Activated CD8-positive, alpha-beta T cell treated with anti-CD3 and anti-CD28 coated beads, Interleukin-2, amount 10 ng/mL, durations not matched to agents 7 days and 5 days (primary cell): ENCODE measurements around the gene FOCAD. TPM values are rescaled to one million over a fixed set of nuclear protein-coding genes. Genes with fewer than 3 reads are reported as not detected.

Experiments
- ATAC-seq: fragments of 150-1000 bp; cut with Tn5 transposase; one replicate; pipeline ENCODE4 v1.10.0; 2021; ENCODE audit warnings: moderate library complexity
- CTCF ChIA-PET: fragments of 350-600 bp; sonication (Branson Sonifier 250); formaldehyde crosslinking; loops from one replicate; lab custom pipeline; 2021; ENCODE audit warnings: antibody characterized with exemption; lab: Charles Lee
- POLR2A ChIA-PET: fragments of 350-600 bp; sonication (Branson Sonifier 250); formaldehyde crosslinking; loops from one replicate; lab custom pipeline; 2021; ENCODE audit warnings: antibody characterized with exemption; lab: Charles Lee
- DNase-seq: peaks from one replicate; pipeline ENCODE4 v3.0.0-alpha.2; 2020
- H3K27ac Mint-ChIP-seq: one replicate; pipeline ENCODE4 v1.8.0; 2021; ENCODE audit warnings: mild to moderate bottlenecking, mixed read lengths
- H3K27me3 Mint-ChIP-seq: one replicate; pipeline ENCODE4 v1.8.0; 2021; ENCODE audit warnings: low read depth, mixed read lengths
- H3K36me3 Mint-ChIP-seq: one replicate; pipeline ENCODE4 v1.8.0; 2021; ENCODE audit warnings: low read depth, mixed read lengths
- H3K4me1 Mint-ChIP-seq: one replicate; pipeline ENCODE4 v1.8.0; 2021; ENCODE audit warnings: low read depth, mixed read lengths
- H3K4me3 Mint-ChIP-seq: one replicate; pipeline ENCODE4 v1.8.0; 2021; ENCODE audit warnings: mild to moderate bottlenecking, mixed read lengths
- H3K9me3 Mint-ChIP-seq: one replicate; pipeline ENCODE4 v1.8.0; 2022; ENCODE audit warnings: mixed read lengths; ENCODE audit not compliant: insufficient read depth
- total RNA-seq, 2 experiments: library from RNA; stranded (reverse); gene quantifications; one replicate each; pipeline ENCODE4 v1.2.3, GENCODE V29; 2021

Gene FOCAD
- total RNA-seq, 2 experiments from 2014 or later = 31.5 to 32.8 TPM

DNA sequence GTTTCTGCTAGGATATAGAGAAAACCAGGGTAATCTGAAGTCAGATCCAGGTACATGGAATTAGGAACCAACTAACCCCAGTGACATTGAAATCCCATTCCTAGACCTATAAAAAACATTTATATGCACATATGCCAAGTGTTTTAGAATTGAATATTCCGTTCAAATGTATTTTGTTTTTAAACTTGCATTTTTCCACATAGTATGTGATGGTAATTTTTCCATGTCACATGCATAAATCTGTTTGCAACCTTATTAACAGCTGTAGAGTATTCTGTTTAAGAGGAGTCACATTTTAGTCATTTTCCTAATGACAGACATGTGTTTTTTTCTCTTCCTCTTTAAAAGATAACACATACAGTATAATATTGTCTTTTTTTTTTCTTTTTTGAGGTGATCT lies 50.2 kb downstream of the FOCAD start:
- DNase-seq (no peak), ATAC-seq (no peak)
- ChIA-PET CTCF (no interaction called here), POLR2A (no interaction called here)
- Mint-ChIP-seq H3K27me3 (no peaks in the 10 kb centered on the region), H3K9me3 (no peaks in the 10 kb centered on the region), H3K36me3 (peaks cover 18% of the 10 kb centered on the region), H3K4me1 (peaks cover 7% of the 10 kb centered on the region), H3K27ac (no peak overlapping the region), H3K4me3 (no peak overlapping the region)

DNA sequence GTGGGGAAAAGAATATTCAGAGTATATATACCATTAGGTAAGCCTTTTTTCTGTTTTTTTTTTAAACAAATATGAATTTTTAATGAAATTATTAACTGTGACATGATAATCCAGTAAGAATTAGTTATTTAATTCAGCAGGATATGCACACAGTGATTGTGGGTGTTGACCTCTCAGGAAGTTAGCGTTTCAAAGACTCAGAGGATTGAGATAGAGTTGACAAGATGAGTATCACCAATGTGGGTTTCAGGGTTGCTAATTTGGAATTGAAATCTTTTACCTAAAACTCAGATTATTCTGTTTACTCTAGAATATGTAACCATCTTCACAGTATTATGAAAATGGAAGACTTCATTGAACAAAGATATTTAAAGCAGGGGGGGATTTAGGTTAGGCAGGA lies 56.2 kb downstream of the FOCAD start:
- Mint-ChIP-seq H3K4me3 (no peak overlapping the region), H3K4me1 (peaks cover 13% of the 10 kb centered on the region), H3K36me3 (peaks cover 23% of the 10 kb centered on the region), H3K27me3 (no peaks in the 10 kb centered on the region), H3K9me3 (no peaks in the 10 kb centered on the region), H3K27ac (peak overlapping the region; percentile 67)
- ATAC-seq (peak; percentile 30), DNase-seq (no peak)
- ChIA-PET POLR2A (no interaction called here), CTCF (interaction anchor here (0.6 kb wide), 1 partner anchor 194 kb away, joined by 3 read pairs; no protein-coding TSS in a partner anchor)

DNA sequence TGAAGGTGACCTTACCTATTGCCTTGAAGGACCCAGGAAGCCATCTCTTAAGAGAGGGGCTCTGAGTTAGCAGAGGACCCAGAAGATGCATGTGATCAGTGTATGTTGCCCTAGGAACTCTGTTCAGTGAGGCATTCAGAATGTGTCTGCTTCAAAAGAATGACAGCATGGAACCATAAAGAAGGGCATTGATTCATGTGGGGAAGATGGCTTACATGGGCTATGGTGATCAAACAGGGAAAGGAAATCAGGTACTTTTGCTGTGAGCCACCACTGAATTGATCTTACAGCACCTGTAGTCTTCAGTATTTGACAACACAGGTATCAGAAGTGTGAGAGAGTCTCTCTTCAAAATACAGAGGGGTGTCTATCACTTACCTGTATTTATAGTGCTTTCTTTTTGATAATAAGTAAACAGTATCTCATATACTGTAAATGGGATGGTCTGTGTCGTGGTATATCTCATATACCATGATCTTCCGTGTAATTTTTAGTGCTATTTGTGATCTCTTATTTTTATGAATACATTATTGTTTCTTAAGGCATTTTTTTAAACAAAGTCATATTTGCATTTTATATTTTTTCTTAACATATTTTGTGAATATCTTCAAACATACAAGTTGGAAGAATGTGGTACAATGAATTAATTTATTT lies 57.0 kb downstream of the FOCAD start:
- ChIA-PET CTCF (no interaction called here), POLR2A (no interaction called here)
- peak; percentile 36 for ATAC-seq
- peaks cover 13% of the 10 kb centered on the region for H3K4me1 Mint-ChIP-seq
- H3K9me3 Mint-ChIP-seq = no peaks in the 10 kb centered on the region
- no peaks in the 10 kb centered on the region for H3K27me3 Mint-ChIP-seq
- DNase-seq = no peak
- no peak overlapping the region for H3K27ac Mint-ChIP-seq
- H3K36me3 Mint-ChIP-seq = peaks cover 23% of the 10 kb centered on the region
- no peak overlapping the region for H3K4me3 Mint-ChIP-seq

DNA sequence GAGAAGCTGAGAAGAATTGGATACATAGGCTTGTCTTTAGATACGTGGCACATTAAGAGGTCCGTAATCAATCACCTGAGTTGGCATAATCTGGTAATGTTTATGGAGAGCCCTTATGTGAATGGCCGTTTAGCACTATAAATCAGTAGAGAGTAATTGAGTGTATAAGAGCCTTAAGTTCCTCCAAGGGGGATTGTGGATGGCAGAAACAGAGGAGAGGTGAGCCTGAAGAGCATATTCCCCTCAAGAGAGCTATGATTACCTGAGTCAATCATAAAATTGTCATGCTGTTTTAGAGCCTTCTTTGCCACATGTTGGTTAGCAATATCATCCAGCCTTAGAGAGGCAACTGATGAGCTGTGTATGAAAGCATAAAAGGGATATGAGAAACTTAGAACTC lies 58.8 kb downstream of the FOCAD start:
- no peak overlapping the region for H3K4me3 Mint-ChIP-seq
- H3K27me3 Mint-ChIP-seq = no peaks in the 10 kb centered on the region
- ChIA-PET CTCF (no interaction called here), POLR2A (no interaction called here)
- peaks cover 13% of the 10 kb centered on the region for H3K4me1 Mint-ChIP-seq
- DNase-seq (no peak), ATAC-seq (no peak)
- H3K27ac Mint-ChIP-seq = no peak overlapping the region
- H3K9me3 Mint-ChIP-seq = no peaks in the 10 kb centered on the region
- H3K36me3 Mint-ChIP-seq = peaks cover 13% of the 10 kb centered on the region

DNA sequence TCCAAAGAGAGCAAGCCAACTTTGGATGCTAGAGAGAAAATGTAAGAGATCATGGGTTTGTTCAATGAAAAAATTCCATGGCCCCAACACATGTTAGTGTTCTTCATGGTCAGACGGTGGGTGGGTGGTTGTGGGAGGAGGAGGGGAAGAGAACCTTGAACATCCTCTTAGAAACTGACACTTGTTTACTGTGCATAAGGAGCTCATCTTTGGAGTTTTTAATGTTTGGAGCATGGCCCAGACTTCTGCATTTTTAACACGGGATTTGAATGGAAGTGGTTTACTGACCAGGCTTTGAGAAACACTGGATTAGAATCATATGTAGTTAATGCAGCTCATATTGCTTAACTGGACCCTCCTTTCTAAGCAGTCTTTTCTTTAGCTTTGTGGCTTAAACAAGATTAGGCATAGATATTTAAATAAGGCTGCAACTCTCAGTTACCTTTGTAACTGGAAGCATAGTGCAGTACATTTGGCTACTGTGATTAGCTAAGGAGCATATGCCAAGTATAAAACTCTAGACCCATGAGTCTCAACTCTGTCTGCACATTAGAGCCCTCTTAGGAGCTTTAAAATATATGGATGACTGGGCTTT lies 60.1 kb downstream of the FOCAD start:
- H3K9me3 Mint-ChIP-seq = no peaks in the 10 kb centered on the region

DNA sequence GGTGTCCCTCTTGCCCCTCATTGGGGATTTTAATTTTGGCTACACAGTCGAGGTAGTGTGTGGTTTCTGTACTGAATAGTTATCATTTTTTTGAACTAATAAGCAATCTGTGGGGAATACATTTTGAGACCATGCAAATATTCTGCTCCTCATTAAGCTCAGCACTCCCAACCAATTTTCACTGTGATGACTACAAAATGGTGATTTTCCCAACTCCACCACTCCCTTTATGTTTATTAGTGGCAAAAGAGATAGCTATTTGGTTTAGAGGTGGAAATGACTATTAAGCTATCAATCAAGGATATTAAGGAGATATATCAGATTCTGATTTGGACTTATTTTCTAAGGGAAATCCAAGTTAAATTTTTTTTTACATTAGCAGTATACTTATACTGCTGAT lies 62.9 kb downstream of the FOCAD start:
- ChIA-PET POLR2A (no interaction called here), CTCF (no interaction called here)
- H3K36me3 Mint-ChIP-seq = peaks cover 3% of the 10 kb centered on the region
- ATAC-seq (no peak), DNase-seq (no peak)
- H3K27ac Mint-ChIP-seq = no peak overlapping the region
- H3K4me3 Mint-ChIP-seq = no peak overlapping the region
- H3K27me3 Mint-ChIP-seq = no peaks in the 10 kb centered on the region
- H3K9me3 Mint-ChIP-seq = no peaks in the 10 kb centered on the region
- no peaks in the 10 kb centered on the region for H3K4me1 Mint-ChIP-seq

More for the DNA sequence above, 60.1 kb downstream of the FOCAD start:
- POLR2A ChIA-PET = interaction anchor here (0.6 kb wide), 1 partner anchor 17 kb away, joined by 3 read pairs; no protein-coding TSS in a partner anchor
- H3K27ac Mint-ChIP-seq = no peak overlapping the region
- no peak for DNase-seq
- no peak overlapping the region for H3K4me3 Mint-ChIP-seq
- peaks cover 10% of the 10 kb centered on the region for H3K36me3 Mint-ChIP-seq
- peaks cover 13% of the 10 kb centered on the region for H3K4me1 Mint-ChIP-seq
- no peaks in the 10 kb centered on the region for H3K27me3 Mint-ChIP-seq
- ATAC-seq = no peak
- CTCF ChIA-PET = interaction anchor here (0.6 kb wide), 1 partner anchor 277 kb away, joined by 3 read pairs; no protein-coding TSS in a partner anchor

DNA sequence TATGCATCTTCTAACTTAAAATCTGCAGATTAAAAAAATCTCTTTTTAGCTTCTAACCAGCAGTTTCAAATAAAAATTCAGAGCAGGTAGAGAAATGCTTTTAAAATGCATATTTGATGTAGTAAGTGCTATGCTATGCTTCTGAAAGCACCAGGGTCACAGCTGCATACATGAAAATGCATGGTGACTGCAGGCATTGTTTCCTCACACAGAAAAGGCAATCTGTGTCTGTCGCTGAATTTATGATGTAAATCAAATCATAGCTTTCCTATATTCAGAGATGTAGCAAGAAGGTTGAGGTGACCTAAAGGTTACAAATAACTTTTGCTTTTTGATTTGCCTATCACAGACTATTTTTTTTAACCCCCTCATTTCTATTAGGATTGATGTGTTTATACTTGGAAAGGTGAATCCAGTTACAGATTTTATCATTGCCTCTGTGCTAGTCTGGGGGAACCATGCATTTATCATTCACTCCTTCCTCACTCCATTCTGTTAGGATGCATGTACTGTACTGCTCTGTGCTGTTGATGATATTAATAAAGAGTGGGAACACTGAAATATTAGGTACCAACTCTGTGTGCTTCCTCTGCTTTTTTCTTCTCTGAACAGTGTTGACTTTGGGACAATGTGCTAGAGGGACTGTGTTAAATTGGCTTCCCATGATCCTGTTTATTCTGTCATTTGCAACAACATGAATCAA lies 65.6 kb downstream of the FOCAD start:
- ChIA-PET POLR2A (no interaction called here), CTCF (no interaction called here)

DNA sequence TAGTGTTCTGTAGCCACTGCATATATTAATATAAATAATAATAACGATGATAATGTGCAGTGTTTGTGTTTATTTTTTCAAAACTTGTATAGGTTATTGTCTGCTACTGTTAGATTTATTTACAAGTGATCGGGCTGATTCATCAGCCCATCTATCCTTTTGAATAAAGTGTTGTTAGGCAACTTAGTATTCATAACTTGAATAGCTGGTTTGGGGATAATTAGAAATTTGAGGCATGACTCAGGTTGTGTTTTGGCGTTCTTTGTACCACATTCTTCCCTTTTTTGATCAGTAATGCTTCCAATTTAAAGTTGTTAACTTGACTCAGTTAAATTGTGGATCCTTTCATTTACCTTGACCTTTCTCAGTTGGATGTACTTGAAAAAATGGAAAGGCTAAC lies 69.7 kb downstream of the FOCAD start:
- Mint-ChIP-seq H3K9me3 (no peaks in the 10 kb centered on the region), H3K4me3 (no peak overlapping the region), H3K4me1 (no peaks in the 10 kb centered on the region), H3K27me3 (no peaks in the 10 kb centered on the region), H3K27ac (no peak overlapping the region), H3K36me3 (peaks cover 14% of the 10 kb centered on the region)
- ATAC-seq (no peak), DNase-seq (no peak)
- CTCF ChIA-PET = no interaction called here
- POLR2A ChIA-PET = no interaction called here

More for the DNA sequence above, 65.6 kb downstream of the FOCAD start:
- no peaks in the 10 kb centered on the region for H3K4me1 Mint-ChIP-seq
- H3K27me3 Mint-ChIP-seq = no peaks in the 10 kb centered on the region
- H3K27ac Mint-ChIP-seq = no peak overlapping the region
- H3K36me3 Mint-ChIP-seq = peaks cover 2% of the 10 kb centered on the region
- no peaks in the 10 kb centered on the region for H3K9me3 Mint-ChIP-seq
- DNase-seq (no peak), ATAC-seq (no peak)
- H3K4me3 Mint-ChIP-seq = no peak overlapping the region

DNA sequence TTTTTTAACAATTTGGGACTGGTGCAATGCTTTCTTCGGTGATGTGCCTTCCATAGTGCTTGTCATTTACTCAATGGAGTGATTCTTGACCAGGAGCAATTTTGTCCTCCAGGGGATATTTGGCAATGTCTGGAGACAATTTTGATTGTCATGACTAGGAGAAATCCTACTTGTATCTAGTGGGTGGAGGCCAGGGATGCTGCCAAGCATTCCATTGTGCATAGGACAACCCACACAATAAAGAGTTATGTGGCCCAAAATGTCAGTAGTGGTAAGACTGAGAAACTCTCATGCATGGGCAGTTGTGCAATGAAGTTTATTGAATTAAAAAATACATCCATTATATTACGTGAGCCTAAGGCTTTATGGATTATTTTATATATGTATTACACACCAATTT lies 70.5 kb downstream of the FOCAD start:
- ChIA-PET CTCF (no interaction called here), POLR2A (no interaction called here)
- H3K36me3 Mint-ChIP-seq = peaks cover 14% of the 10 kb centered on the region
- ATAC-seq = no peak
- no peak overlapping the region for H3K4me3 Mint-ChIP-seq
- H3K27me3 Mint-ChIP-seq = no peaks in the 10 kb centered on the region
- H3K27ac Mint-ChIP-seq = no peak overlapping the region
- no peaks in the 10 kb centered on the region for H3K4me1 Mint-ChIP-seq
- no peaks in the 10 kb centered on the region for H3K9me3 Mint-ChIP-seq
- DNase-seq = no peak

DNA sequence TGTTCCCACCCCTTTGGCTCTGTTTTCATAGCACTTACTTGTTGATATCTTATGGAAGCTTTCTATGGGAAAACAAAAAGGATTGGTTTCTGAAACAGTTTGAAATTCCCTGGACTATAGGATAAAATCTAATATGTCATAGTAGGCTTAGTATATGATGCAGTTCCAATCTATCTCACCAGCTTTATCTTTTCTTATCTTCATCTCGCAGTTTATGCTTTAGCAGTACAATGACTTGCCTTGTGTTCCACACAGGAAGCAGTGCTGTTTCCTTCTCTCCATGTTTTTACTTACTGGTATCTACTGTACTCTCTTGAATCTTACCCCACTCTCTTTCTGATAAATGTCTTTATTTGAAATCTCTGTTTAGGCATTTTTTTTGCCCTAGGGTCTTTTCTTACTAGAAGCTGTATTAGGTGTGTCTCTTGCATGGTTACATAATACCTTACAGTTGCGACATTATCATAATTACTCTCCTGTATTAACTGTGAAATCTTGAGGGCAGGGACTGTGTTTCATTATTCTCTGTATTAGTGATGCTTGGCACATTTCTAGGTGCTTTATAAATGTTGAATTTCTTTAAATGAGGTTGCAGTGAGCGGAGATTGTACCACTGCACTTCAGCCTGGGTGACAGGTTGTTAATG lies 76.3 kb downstream of the FOCAD start:
- Mint-ChIP-seq H3K36me3 (peaks cover 17% of the 10 kb centered on the region), H3K27me3 (no peaks in the 10 kb centered on the region), H3K4me1 (no peaks in the 10 kb centered on the region), H3K9me3 (no peaks in the 10 kb centered on the region), H3K27ac (no peak overlapping the region), H3K4me3 (no peak overlapping the region)
- ChIA-PET POLR2A (no interaction called here), CTCF (no interaction called here)
- no peak for ATAC-seq
- no peak for DNase-seq

DNA sequence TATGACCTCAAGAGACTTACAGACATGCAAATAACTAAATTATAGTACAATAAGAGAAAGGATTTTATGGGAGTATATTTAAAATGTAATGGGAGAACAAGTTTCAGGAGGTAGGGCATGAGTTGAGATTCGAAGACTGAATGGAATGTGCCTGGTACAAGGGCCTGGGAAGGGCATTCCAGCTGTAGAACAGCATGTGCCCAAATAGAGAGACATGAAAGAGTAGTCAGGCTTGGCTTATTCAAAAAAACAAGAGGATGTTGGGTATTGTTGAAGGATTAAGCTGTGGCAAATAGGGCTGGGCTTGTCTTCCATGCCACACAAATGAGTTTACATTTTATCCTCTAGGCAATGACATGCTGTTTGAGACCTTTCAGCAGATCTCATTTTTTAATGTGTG lies 86.9 kb downstream of the FOCAD start:
- peaks cover 11% of the 10 kb centered on the region for H3K9me3 Mint-ChIP-seq
- no peak overlapping the region for H3K27ac Mint-ChIP-seq
- H3K4me3 Mint-ChIP-seq = no peak overlapping the region
- ATAC-seq = no peak
- H3K36me3 Mint-ChIP-seq = peaks cover 40% of the 10 kb centered on the region
- no peak for DNase-seq
- H3K4me1 Mint-ChIP-seq = no peaks in the 10 kb centered on the region
- H3K27me3 Mint-ChIP-seq = no peaks in the 10 kb centered on the region
- CTCF ChIA-PET = no interaction called here
- POLR2A ChIA-PET = no interaction called here

DNA sequence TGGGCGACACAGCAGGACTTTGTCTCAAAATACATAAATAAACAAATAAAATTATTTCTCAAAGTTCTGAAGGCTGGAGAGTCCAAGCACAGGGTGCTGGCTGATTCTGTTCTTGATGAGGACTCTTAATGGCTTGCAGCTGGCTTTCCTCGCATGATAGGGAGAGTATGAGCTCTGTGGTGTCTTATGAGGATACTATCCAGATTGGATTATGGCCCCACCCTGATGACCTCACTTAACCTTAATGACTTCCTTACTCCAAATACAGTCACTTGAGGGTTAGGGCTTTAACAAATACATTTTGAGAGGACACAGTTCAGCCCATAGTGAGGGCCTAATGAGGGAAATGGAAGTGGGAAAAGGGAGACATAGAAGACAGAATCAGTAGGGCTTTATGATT lies 87.7 kb downstream of the FOCAD start:
- Mint-ChIP-seq H3K4me1 (no peaks in the 10 kb centered on the region), H3K27ac (no peak overlapping the region), H3K9me3 (peaks cover 8% of the 10 kb centered on the region), H3K27me3 (no peaks in the 10 kb centered on the region), H3K36me3 (peaks cover 36% of the 10 kb centered on the region), H3K4me3 (no peak overlapping the region)
- CTCF ChIA-PET = no interaction called here
- no peak for ATAC-seq
- DNase-seq = no peak
- POLR2A ChIA-PET = no interaction called here
